Measurements from ENCODE around the gene ENPP7. TPM values are rescaled to one million over a fixed set of nuclear protein-coding genes. Genes with fewer than 3 reads are reported as not detected.

Gene ENPP7
- total and polyA plus RNA-seq, 2 donors (not counting 3 experiments of a cell fraction or from before 2014, with no cell fraction given), result not detected

DNA sequence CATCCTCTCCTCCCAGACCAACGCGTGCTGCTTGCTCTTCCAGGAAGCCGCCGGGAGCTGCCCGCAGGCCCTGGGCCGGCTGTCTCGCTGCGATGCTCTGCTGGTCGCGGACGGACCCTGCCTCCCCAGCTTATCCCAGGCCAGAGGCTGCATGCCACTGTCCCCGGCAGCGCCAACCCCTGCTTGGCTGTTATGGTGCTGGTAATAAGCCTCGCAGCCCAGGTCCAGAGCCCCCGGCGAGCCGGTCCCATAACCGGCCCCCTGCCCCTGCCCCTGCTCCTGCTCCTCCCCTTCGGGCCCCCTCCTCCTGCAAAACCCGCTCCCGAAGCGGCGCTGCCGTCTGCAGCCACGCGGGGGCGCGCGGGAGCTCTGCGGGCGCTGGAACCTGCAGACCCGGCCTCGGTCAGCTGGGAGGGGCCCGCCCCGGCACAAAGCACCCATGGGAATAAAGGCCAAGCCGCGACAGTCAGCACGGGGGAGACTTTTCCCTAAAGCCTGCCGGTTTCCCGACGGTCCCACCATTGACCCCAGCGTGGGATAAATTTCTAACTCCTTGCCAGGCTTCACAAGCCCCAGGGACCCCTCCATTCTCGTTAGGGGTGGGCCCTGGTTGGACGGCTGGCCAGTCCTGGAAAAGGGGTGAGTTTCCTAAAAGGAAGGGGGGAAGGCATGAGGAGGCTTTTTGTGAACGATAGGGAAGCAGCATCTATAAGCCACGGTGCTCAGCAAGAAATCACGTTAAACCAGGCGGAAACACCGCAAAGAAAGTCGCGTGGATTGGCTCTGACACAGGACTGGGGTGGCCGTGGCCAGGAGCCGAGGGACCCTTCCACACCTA lies 11.2 kb downstream of the ENPP7 start:
- no peaks in the 10 kb centered on the region for H3K36me3 ChIP-seq (ENCODE audit: control insufficient read depth in 2 of 2, extremely low read depth in 1 of 2, insufficient read depth in 2 of 2, low read length in 2 of 2)
- H3K27ac ChIP-seq (ENCODE audit: insufficient read depth, low read depth, low read length), result no peak overlapping the region
- BruUV-seq (replicated peaks), result no TSS peak
- no peaks in the 10 kb centered on the region for H3K4me1 ChIP-seq (ENCODE audit: control insufficient read depth, extremely low read depth, insufficient read depth, low read length)
- peak; percentile 62 for FAIRE-seq
- TF ChIP-seq, protein P1, sequence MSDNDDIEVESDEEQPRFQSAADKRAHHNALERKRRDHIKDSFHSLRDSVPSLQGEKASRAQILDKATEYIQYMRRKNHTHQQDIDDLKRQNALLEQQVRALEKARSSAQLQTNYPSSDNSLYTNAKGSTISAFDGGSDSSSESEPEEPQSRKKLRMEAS (IDR thresholded peaks at IDR 0.05; ENCODE audit: insufficient read depth, insufficient read length), result no peak
- TF ChIP-seq EZH2 (IDR thresholded peaks at IDR 0.05; ENCODE audit: borderline replicate concordance, low read depth, low read length, severe bottlenecking) (peak; percentile 37), GATA2 (IDR thresholded peaks at IDR 0.05; ENCODE audit: insufficient read depth, insufficient read length, low read depth, low read length) (no peak), POLR2AphosphoS5 (IDR thresholded peaks at IDR 0.05; ENCODE audit: insufficient read depth, low read depth, low read length) (no peak)
- TF ChIP-seq, protein P2, sequence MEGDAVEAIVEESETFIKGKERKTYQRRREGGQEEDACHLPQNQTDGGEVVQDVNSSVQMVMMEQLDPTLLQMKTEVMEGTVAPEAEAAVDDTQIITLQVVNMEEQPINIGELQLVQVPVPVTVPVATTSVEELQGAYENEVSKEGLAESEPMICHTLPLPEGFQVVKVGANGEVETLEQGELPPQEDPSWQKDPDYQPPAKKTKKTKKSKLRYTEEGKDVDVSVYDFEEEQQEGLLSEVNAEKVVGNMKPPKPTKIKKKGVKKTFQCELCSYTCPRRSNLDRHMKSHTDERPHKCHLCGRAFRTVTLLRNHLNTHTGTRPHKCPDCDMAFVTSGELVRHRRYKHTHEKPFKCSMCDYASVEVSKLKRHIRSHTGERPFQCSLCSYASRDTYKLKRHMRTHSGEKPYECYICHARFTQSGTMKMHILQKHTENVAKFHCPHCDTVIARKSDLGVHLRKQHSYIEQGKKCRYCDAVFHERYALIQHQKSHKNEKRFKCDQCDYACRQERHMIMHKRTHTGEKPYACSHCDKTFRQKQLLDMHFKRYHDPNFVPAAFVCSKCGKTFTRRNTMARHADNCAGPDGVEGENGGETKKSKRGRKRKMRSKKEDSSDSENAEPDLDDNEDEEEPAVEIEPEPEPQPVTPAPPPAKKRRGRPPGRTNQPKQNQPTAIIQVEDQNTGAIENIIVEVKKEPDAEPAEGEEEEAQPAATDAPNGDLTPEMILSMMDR (IDR thresholded peaks at IDR 0.05; ENCODE audit: extremely low read depth in 1 of 2, insufficient read depth in 1 of 2, low read depth in 1 of 2, low read length in 2 of 2), result peak; percentile 88 to 93
- H3K9me1 ChIP-seq (replicated peaks; ENCODE audit: control insufficient read depth, extremely low read depth, insufficient read depth, low read length), result no peaks in the 10 kb centered on the region
- intact Hi-C loops (cut with micrococcal nuclease), result loop anchor here (1.0 to 10.0 kb wide), 3 partner anchors 93 to 249 kb away; no protein-coding TSS in a partner anchor
- H2AFZ ChIP-seq (ENCODE audit: low read depth, low read length), result peak overlapping the region; percentile 34
- no peaks in the 10 kb centered on the region for H3K9me3 ChIP-seq (replicated peaks; ENCODE audit: control insufficient read depth, insufficient read depth, low read length)
- H3K4me3 ChIP-seq (replicated peaks in 1 of 3; ENCODE audit: insufficient read depth in 1 of 3, low read depth in 1 of 3, low read length in 3 of 3), result no peak overlapping the region
- DNase-seq (ENCODE audit: low read depth, low spot score), result peak; percentile 62
- dilution Hi-C loops (cut with MboI; ENCODE audit: extremely low pct_ligation_motif_present, low sequenced_read_pairs), result no loop called here
- ChIA-PET POLR2A (no interaction called here), CTCF (interaction anchor here (0.6 to 3.2 kb wide), 33 partner anchors 9 to 1576 kb away, joined by 3 to 21 read pairs (median 5); partner anchors contain the start of genes CBX2, CBX4, CBX8 and GAA)
- H3K4me2 ChIP-seq (ENCODE audit: insufficient read depth, low read length), result no peak overlapping the region
- H4K20me1 ChIP-seq (replicated peaks; ENCODE audit: control insufficient read depth, extremely low read depth, insufficient read depth, low read length), result no peaks in the 10 kb centered on the region
- H3K27me3 ChIP-seq (ENCODE audit: control insufficient read depth in 2 of 2, insufficient read depth in 2 of 2, low read length in 2 of 2), result peaks cover 14 to 29% of the 10 kb centered on the region in 2 experiments
- H3K79me2 ChIP-seq (ENCODE audit: control insufficient read depth, insufficient read depth, low read length), result no peaks in the 10 kb centered on the region
- H3K9ac ChIP-seq (replicated peaks; ENCODE audit: extremely low read depth, insufficient read depth, low read length), result no peak overlapping the region

All from endothelial cell of umbilical vein (primary cell).